DOHH2 (cell line): Measurements from ENCODE around the gene ZC3H6.

Experiments
- EZH2phosphoT487 ChIP-seq: fragments of 200-600 bp; sonication (generic); IDR thresholded peaks from 2 replicates; pipeline ENCODE4 v1.6.1; 2017; ENCODE audit warnings: borderline replicate concordance, mild to moderate bottlenecking, antibody characterized with exemption, low read length, moderate library complexity, mixed read lengths
- TF ChIP-seq, protein P1 (sequence below): fragments of 200-600 bp; sonication (generic); IDR thresholded peaks from one replicate; pipeline ENCODE4 v1.5.1; 2014; ENCODE audit warnings: antibody characterized with exemption, mild to moderate bottlenecking, low read depth, low read length; ENCODE audit not compliant: poor library complexity, severe bottlenecking

DNA sequence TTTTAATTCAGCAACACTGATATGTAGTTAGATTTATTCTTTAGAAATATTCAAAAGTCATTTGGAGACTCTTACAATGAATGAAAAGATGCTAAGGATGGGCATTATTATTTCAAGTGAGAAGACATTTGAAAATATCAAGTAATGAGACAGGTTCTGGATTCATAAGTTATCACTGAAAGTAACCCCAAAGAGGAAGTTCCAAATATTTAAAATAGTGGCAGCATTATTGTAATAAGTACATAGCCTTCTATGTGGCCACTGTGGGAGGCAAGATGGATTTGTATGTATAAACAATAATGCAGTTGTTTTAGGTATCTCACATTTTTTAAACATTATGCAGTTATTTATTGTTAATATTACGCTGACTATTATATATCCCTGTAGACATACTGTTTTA is 29.7 kb downstream of the ZC3H6 start:
- TF ChIP-seq, protein P1, sequence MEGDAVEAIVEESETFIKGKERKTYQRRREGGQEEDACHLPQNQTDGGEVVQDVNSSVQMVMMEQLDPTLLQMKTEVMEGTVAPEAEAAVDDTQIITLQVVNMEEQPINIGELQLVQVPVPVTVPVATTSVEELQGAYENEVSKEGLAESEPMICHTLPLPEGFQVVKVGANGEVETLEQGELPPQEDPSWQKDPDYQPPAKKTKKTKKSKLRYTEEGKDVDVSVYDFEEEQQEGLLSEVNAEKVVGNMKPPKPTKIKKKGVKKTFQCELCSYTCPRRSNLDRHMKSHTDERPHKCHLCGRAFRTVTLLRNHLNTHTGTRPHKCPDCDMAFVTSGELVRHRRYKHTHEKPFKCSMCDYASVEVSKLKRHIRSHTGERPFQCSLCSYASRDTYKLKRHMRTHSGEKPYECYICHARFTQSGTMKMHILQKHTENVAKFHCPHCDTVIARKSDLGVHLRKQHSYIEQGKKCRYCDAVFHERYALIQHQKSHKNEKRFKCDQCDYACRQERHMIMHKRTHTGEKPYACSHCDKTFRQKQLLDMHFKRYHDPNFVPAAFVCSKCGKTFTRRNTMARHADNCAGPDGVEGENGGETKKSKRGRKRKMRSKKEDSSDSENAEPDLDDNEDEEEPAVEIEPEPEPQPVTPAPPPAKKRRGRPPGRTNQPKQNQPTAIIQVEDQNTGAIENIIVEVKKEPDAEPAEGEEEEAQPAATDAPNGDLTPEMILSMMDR = no peak
- no peak for TF ChIP-seq EZH2phosphoT487
